MCF 10A (cell line): ENCODE data around the gene MXRA8. TPM values are rescaled to one million over a fixed set of nuclear protein-coding genes. Genes with fewer than 3 reads are reported as not detected.

ENCODE experiments used
- BruUV-seq: library from RNA; stranded (reverse); fragments of 400-500 nt; replicated peaks from 2 replicates; lab custom pipeline; 2021; lab: Mats Ljungman, UMichigan
- CTCF ChIA-PET: fragments of 300-600 bp; sonication (Branson Sonifier 250); formaldehyde crosslinking; extraction: SDS; loops from one replicate; lab custom pipeline; 2021; ENCODE audit warnings: antibody characterized with exemption, inconsistent platforms; lab: Yijun Ruan, JAX
- POLR2A ChIA-PET: fragments of 300-600, 350-650 bp; sonication (Branson Sonifier 250); formaldehyde crosslinking; extraction: SDS; loops from one replicate; lab custom pipeline; 2020; ENCODE audit warnings: antibody characterized with exemption, inconsistent platforms; lab: Yijun Ruan, JAX
- DNase-seq: peaks from one replicate; pipeline ENCODE4 v3.0.0-alpha.2; 2018; ENCODE audit not compliant: unreplicated experiment
- H3K27ac Mint-ChIP-seq: one replicate; pipeline ENCODE4 v1.8.0; 2022; ENCODE audit warnings: mild to moderate bottlenecking, low read depth, mixed read lengths; ENCODE audit not compliant: unreplicated experiment
- H3K27me3 Mint-ChIP-seq: one replicate; pipeline ENCODE4 v1.8.0; 2022; ENCODE audit warnings: mixed read lengths; ENCODE audit not compliant: insufficient read depth, unreplicated experiment
- H3K36me3 Mint-ChIP-seq: one replicate; pipeline ENCODE4 v1.8.0; 2022; ENCODE audit warnings: mild to moderate bottlenecking, moderate library complexity, mixed read lengths; ENCODE audit not compliant: insufficient read depth, unreplicated experiment
- H3K4me1 Mint-ChIP-seq: one replicate; pipeline ENCODE4 v1.8.0; 2022; ENCODE audit warnings: mixed read lengths; ENCODE audit not compliant: insufficient read depth, unreplicated experiment
- H3K4me3 Mint-ChIP-seq: one replicate; pipeline ENCODE4 v1.8.0; 2022; ENCODE audit warnings: mild to moderate bottlenecking, moderate library complexity, mixed read lengths; ENCODE audit not compliant: unreplicated experiment
- H3K9me3 Mint-ChIP-seq: one replicate; pipeline ENCODE4 v1.8.0; 2022; ENCODE audit warnings: mixed read lengths; ENCODE audit not compliant: unreplicated experiment
- intact Hi-C: fragments of 100-400 bp; cut with micrococcal nuclease; formaldehyde crosslinking; loops from 2 replicates; pipeline ENCODE4 v1.14.1; 2022
- total RNA-seq: library from RNA; stranded (reverse); gene quantifications from 2 replicates; pipeline ENCODE4 v1.2.3, GENCODE V29; 2022
- TF ChIP-seq, protein P1 (sequence below): fragments of 200-600 bp; IDR thresholded peaks from one replicate; pipeline ENCODE4 v1.8.0; 2022; ENCODE audit warnings: antibody characterized with exemption, mild to moderate bottlenecking; ENCODE audit not compliant: unreplicated experiment

The MXRA8 gene
- total RNA-seq, 1 experiment from 2014 or later, result not detected

DNA sequence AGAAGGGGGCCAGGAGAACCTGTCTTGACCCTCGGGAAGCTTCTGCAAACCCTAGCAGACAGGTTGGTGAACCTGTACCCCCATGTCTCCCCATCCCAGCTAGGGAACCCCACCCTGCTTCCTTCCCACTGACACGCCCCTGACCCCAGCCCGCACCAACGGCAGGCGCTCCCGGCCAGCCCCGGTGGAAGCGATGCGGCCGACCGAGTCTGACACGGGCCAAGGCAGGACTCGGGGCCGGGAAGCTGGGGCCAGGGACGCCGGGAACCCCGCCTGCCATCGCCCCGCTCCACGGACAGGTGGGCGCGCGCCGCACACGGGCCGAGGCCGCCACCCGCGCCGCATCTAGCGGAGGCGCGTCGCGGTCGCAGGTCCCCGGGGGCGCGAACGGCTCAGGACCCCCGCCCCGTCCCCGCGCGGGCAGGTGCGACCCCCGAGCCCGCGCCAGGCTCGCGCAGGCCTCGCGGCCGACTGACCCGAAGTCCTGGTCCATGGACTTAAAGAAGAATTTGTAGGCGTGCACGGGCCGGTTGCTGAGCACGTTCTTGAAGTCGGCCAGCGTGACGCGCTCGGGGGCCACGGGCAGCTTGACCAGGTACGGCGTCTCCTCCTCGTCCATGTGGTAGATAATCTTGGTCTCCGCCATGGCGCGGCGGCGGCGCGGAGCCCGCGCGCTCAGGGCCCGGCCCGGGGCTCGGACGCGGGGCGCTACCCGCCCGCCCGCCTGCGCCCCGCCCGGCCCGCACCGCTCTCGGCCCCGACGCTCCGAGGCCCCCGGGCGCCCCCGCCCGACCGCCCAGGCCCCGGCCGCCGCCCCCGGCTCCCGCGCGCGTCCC, 9.7 kb downstream of the MXRA8 start:
- H3K4me1 Mint-ChIP-seq, result peaks cover 13% of the 10 kb centered on the region
- TF ChIP-seq, protein P1, sequence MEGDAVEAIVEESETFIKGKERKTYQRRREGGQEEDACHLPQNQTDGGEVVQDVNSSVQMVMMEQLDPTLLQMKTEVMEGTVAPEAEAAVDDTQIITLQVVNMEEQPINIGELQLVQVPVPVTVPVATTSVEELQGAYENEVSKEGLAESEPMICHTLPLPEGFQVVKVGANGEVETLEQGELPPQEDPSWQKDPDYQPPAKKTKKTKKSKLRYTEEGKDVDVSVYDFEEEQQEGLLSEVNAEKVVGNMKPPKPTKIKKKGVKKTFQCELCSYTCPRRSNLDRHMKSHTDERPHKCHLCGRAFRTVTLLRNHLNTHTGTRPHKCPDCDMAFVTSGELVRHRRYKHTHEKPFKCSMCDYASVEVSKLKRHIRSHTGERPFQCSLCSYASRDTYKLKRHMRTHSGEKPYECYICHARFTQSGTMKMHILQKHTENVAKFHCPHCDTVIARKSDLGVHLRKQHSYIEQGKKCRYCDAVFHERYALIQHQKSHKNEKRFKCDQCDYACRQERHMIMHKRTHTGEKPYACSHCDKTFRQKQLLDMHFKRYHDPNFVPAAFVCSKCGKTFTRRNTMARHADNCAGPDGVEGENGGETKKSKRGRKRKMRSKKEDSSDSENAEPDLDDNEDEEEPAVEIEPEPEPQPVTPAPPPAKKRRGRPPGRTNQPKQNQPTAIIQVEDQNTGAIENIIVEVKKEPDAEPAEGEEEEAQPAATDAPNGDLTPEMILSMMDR, result no peak
- DNase-seq, result no peak
- no TSS peak for BruUV-seq
- peak overlapping the region; percentile 84 for H3K27ac Mint-ChIP-seq
- CTCF ChIA-PET, result interaction anchor here (0.6 to 1.2 kb wide), 7 partner anchors 14 to 52 kb away, joined by 3 to 7 read pairs (median 3); partner anchors contain the start of gene AURKAIP1
- H3K9me3 Mint-ChIP-seq, result no peaks in the 10 kb centered on the region
- H3K4me3 Mint-ChIP-seq, result peak overlapping the region; percentile 79
- intact Hi-C loops, result loop anchor here (1.0 kb wide), 1 partner anchor 40 kb away; the partner anchor contains the start of gene PUSL1
- POLR2A ChIA-PET, result interaction anchor here (0.7 to 5.7 kb wide), 12 partner anchors 11 to 328 kb away, joined by 3 to 47 read pairs (median 4); partner anchors contain the start of genes AURKAIP1 and CCNL2
- peaks cover 6% of the 10 kb centered on the region for H3K36me3 Mint-ChIP-seq
- no peaks in the 10 kb centered on the region for H3K27me3 Mint-ChIP-seq

DNA sequence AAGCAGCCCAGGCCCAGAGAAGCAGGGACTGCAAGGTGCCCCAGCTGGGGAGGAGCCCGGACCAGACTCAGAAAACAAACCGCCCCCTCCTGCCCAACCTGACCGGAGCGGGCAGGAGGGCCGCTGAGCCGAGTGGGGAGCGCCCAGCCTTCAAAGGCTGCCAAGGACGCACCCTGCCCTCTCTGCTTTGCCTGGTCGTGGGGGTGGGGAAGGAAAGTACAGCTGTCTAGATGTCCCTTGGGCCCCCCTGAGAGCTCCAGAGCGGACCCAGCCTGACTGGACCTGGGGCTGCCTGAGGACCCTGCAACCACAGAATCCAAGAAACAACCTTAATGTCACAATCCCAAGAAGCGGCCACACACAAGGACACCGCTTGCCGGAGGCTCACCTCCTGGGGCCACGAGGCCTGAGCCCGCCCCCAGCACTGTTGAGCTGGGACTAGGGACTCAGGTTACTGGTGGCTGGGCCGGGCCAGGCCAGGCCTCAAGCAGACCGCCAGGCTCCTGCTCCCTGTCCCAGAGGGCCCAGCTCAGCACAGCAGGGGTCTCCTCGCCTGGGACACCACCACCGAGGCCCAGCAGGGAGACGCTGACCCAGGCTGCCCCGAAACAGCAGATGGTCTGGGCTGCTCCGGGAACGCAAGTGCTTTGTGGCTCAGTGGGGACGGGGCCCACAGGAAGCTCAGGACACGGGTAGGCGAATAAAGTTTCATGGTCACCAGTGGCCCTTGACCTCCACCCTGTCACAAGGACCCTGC, 10.5 kb downstream of the MXRA8 start:
- H3K4me1 Mint-ChIP-seq, result peaks cover 13% of the 10 kb centered on the region
- intact Hi-C loops, result loop anchor here (1.0 kb wide), 1 partner anchor 40 kb away; the partner anchor contains the start of gene PUSL1
- TSS peak; percentile 28 for BruUV-seq
- DNase-seq, result peak; percentile 74
- H3K9me3 Mint-ChIP-seq, result no peaks in the 10 kb centered on the region
- TF ChIP-seq, protein P1, result no peak
- H3K27ac Mint-ChIP-seq, result peak overlapping the region; percentile 84
- ChIA-PET CTCF (interaction anchor here (0.5 to 1.2 kb wide), 13 partner anchors 13 to 364 kb away, joined by 3 to 7 read pairs (median 3); partner anchors contain the start of gene AURKAIP1), POLR2A (interaction anchor here (0.7 to 5.7 kb wide), 18 partner anchors 10 to 327 kb away, joined by 3 to 47 read pairs (median 4); partner anchors contain the start of genes AURKAIP1 and CCNL2)
- peaks cover 13% of the 10 kb centered on the region for H3K36me3 Mint-ChIP-seq
- H3K4me3 Mint-ChIP-seq, result peak overlapping the region; percentile 79
- no peaks in the 10 kb centered on the region for H3K27me3 Mint-ChIP-seq

DNA sequence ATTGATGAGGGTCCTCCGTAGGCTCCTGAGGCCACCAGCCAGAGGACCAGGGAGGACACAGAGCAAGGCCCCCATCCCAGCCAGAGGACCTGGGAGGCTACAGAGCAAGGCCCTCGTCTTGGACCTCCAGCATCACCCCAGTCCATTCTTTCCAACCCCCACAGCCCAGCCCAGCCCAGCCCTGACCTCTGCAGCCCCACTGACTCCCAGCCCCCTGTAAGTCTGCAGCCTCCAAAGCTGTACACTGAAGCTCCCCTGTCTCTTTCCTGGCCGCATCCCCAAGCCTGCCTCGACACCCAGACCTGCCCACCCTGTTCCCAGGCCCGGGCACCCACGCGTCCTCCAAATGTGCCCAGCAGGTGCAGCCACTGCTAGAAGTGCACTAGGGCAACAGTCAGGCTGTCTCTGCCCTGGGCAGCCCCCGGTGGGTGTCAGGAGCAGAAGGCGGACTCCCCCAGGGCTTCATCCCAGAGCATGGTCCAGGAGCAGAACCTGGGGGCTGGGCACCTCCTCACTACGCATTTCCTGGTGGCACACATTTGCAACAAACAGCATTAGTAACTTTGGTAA, 11.2 kb downstream of the MXRA8 start:
- peaks cover 13% of the 10 kb centered on the region for H3K4me1 Mint-ChIP-seq
- BruUV-seq, result no TSS peak
- H3K27me3 Mint-ChIP-seq, result no peaks in the 10 kb centered on the region
- no peak for DNase-seq
- H3K27ac Mint-ChIP-seq, result peak overlapping the region; percentile 84
- ChIA-PET CTCF (interaction anchor here (0.5 to 1.2 kb wide), 10 partner anchors 28 to 364 kb away, joined by 3 to 7 read pairs (median 4); partner anchors contain the start of gene AURKAIP1), POLR2A (interaction anchor here (0.6 to 5.7 kb wide), 14 partner anchors 9 to 326 kb away, joined by 3 to 47 read pairs (median 5); partner anchors contain the start of genes AURKAIP1 and CCNL2)
- H3K9me3 Mint-ChIP-seq, result no peaks in the 10 kb centered on the region
- peak overlapping the region; percentile 79 for H3K4me3 Mint-ChIP-seq
- H3K36me3 Mint-ChIP-seq, result peaks cover 16% of the 10 kb centered on the region
- intact Hi-C loops, result no loop called here
- TF ChIP-seq, protein P1, result no peak
